GM12892 (cell line): ENCODE measurements around the gene FAM118A.

Source experiments
- POLR2A ChIP-seq: IDR thresholded peaks from 2 replicates; pipeline ENCODE4 v1.6.1; 2011; ENCODE audit warnings: low read depth, low read length, control low read depth
- POLR2AphosphoS5 ChIP-seq: IDR thresholded peaks from 2 replicates; pipeline ENCODE4 v1.6.1; 2011; ENCODE audit warnings: low read depth, low read length, control low read depth

- TF ChIP-seq POLR2AphosphoS5: no peak
- TF ChIP-seq POLR2A: no peak
These were observed 14.2 kb upstream of the FAM118A start for GRCh38 chr22:45295492-45295891.
